Body of pancreas (tissue), 4 donors: ENCODE data around the gene CCDC27. TPM values are rescaled to one million over a fixed set of nuclear protein-coding genes. Genes with fewer than 3 reads are reported as not detected.

Experiments used
- ATAC-seq: fragments of 150-250 bp; one replicate; pipeline ENCODE4 v1.9.1; 2016
- DNase-seq, 4 donors: peaks; one replicate each; pipeline ENCODE4 v3.0.0-alpha.2; 2019
- H3K27ac ChIP-seq, 4 donors: fragments of 200-600 bp; sonication (generic); 1 replicate in 3 of 4; 2 replicates in 1 of 4; pipeline versions ENCODE4 v1.5.1 to v1.6.1; 2016 to 2019; ENCODE audit warnings: mild to moderate bottlenecking in 1 of 4, mixed read lengths in 1 of 4, moderate library complexity in 1 of 4
- H3K27me3 ChIP-seq, 2 donors: fragments of 200-600 bp; sonication (generic); one replicate each; pipeline ENCODE4 v1.6.0; 2016; ENCODE audit warnings: mild to moderate bottlenecking in 1 of 2
- H3K36me3 ChIP-seq, 2 donors: fragments of 200-600 bp; sonication (generic); replicated peaks in 1 of 2; 2 replicates each; pipeline ENCODE4 v1.5.1; 2016; ENCODE audit warnings: low read depth in 2 of 2; ENCODE audit not compliant: insufficient read depth in 1 of 2
- H3K4me1 ChIP-seq: fragments of 200-600 bp; sonication (generic); one replicate; pipeline ENCODE4 v1.6.0; 2016
- H3K4me3 ChIP-seq, 2 donors: fragments of 200-600 bp; sonication (generic); 1 replicate in 1 of 2; 2 replicates in 1 of 2; pipeline ENCODE4 v1.5.1; 2016 to 2019
- H3K9me3 ChIP-seq, 3 donors: fragments of 200-600 bp; sonication (generic); 1 replicate in 2 of 3; 2 replicates in 1 of 3; pipeline ENCODE4 v1.5.1; 2016
- POLR2A ChIP-seq, 3 donors: fragments of 450-650 bp; IDR thresholded peaks; one replicate each; pipeline ENCODE4 v1.6.1; 2016; ENCODE audit warnings: antibody characterized with exemption in 3 of 3, mild to moderate bottlenecking in 2 of 3
- WGBS, 2 donors: methylation state at CpG; one replicate each; pipeline ENCODE4 v1.1.5; 2017; 5-methylcytosine and 5-hydroxymethylcytosine counted together
- intact Hi-C: fragments of 100-400 bp; cut with DNase I; formaldehyde crosslinking; loops from one replicate; pipeline ENCODE4 v1.15.1; 2023
- total RNA-seq, 2 donors: library from RNA; depleted of rRNA; stranded (reverse); fragments of >200 nt; gene quantifications; one replicate each; pipeline ENCODE4 v1.1.0, GENCODE V29; 2016
- TF ChIP-seq, protein P1 (sequence below), 7 experiments: fragments of 450-650 bp in 4 of 7; fragments of 200-600 bp in 3 of 7; sonication (generic) in 3 of 7; IDR thresholded peaks; one replicate each; pipeline ENCODE4 v1.5.1; 2016 to 2019; ENCODE audit warnings: antibody characterized with exemption in 7 of 7

Gene CCDC27
- total RNA-seq, 2 donors from 2014 or later, result not detected

DNA sequence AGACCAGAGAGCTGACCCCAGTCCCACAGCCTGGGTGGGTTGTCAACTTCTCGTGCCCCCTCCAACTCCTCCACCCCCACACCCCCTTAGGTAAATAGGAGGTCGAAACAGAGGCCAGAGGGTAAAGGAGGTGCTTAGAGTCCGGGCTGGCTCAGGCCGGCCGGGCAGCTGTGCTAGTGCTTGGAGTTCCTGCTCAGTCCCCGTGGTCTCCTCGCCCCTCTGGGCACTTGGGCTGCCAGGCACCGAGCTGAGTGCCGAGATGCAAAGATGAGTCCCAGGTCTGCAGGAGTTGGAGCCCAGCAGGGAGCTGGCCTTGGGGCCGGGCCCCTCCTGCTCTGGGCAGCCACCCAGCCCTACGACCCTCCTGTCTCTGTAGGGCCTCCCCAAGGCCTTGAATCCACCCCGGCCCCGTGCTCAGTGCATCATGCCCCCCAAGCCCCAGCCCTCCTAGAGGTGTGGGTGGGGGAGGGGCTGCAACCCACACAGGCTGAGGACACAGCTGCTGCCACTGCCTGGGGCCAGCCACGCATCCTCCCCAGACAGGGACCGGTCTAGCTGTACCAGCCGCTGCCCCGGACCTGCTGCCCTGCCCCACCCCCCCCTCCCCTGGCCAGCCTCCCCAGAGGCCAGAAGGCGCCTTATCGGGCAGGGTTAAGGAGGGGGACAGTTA is 22.2 kb downstream of the CCDC27 start:
- DNase-seq, result no peak
- H3K4me3 ChIP-seq, result no peak overlapping the region
- H3K27me3 ChIP-seq, result no peaks in the 10 kb centered on the region
- H3K9me3 ChIP-seq, result no peaks in the 10 kb centered on the region
- 69% methylated on average over 19 of the region's 19 CpGs; no CpG with 5 or more reads in 1 of the 2 donors for WGBS, 2 donors
- no peak overlapping the region for H3K27ac ChIP-seq
- peaks cover 53% of the 10 kb centered on the region for H3K4me1 ChIP-seq
- H3K36me3 ChIP-seq, result peaks cover 0 to 2% of the 10 kb centered on the region in 2 donors
- ATAC-seq, result no peak
- TF ChIP-seq POLR2A (IDR thresholded peaks at IDR 0.05), result no peak
- TF ChIP-seq, protein P1, sequence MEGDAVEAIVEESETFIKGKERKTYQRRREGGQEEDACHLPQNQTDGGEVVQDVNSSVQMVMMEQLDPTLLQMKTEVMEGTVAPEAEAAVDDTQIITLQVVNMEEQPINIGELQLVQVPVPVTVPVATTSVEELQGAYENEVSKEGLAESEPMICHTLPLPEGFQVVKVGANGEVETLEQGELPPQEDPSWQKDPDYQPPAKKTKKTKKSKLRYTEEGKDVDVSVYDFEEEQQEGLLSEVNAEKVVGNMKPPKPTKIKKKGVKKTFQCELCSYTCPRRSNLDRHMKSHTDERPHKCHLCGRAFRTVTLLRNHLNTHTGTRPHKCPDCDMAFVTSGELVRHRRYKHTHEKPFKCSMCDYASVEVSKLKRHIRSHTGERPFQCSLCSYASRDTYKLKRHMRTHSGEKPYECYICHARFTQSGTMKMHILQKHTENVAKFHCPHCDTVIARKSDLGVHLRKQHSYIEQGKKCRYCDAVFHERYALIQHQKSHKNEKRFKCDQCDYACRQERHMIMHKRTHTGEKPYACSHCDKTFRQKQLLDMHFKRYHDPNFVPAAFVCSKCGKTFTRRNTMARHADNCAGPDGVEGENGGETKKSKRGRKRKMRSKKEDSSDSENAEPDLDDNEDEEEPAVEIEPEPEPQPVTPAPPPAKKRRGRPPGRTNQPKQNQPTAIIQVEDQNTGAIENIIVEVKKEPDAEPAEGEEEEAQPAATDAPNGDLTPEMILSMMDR (IDR thresholded peaks at IDR 0.05), result no peak
- intact Hi-C loops, result no loop called here

DNA sequence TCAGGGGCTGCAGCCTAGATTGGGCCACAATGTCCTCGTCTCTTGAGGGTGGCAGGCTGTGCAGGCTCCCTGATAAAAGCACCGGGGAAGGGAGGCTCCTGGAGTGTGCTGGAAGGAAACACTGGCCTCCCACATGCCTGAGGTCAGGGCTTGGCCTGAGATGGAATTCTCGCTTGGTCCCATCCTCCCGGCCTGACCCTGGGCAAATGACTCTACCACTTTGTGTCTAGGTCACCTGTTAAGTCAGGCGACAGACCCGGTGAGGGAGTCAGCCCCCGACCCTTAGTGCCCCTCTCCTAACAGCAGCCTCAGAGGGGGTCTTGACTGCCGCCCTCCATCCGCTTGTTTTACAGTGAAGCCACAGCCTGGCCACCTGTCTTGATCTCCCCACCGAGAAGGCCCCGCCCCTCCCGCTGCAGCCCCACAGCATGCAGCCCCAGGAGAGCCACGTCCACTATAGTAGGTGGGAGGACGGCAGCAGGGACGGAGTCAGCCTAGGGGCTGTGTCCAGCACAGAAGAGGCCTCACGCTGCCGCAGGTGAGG is 22.8 kb downstream of the CCDC27 start:
- Histone ChIP-seq H3K27ac (no peak overlapping the region), H3K27me3 (no peaks in the 10 kb centered on the region), H3K4me3 (no peak overlapping the region), H3K36me3 (peaks cover 0 to 9% of the 10 kb centered on the region in 2 donors), H3K9me3 (no peaks in the 10 kb centered on the region), H3K4me1 (peaks cover 53% of the 10 kb centered on the region)
- intact Hi-C loops, result no loop called here
- no peak for DNase-seq
- TF ChIP-seq, protein P1 (IDR thresholded peaks at IDR 0.05), result no peak
- no peak for TF ChIP-seq POLR2A (IDR thresholded peaks at IDR 0.05)
- no peak for ATAC-seq
- 62 to 80% methylated on average over 4 to 17 of the region's 17 CpGs for WGBS, 2 donors

DNA sequence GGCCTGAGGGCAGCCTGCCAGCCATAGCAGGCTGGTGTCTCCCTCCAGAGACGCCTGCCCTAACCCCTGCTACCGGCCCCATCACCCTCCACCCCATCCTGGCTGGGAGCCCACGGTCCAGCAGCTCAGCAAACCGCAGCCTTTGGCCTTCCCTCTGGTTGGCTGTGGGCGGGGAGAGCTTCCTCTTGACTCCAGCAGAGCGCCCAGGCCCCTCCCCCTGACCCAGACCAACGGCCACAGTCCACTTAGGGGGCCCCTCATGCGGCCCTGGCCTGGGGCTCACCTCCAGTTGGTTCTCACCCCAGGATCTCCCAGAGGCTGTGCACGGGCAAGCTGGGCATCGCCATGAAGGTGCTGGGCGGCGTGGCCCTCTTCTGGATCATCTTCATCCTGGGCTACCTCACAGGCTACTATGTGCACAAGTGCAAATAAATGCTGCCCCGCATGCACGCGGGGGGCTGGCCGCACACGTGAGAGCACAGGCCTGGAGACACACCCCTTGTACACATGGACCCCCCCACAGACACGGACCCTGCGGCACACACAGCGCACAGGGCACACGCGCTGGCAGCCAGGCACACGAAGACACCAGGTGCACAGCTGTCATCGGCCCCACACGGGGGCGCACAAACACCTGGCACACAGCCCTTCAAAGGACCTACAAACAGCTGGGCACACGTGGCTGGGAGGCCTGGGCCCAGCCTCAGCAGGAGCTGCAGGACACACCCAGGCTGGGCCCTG is 23.4 kb downstream of the CCDC27 start:
- Histone ChIP-seq H3K36me3 (peaks cover 0 to 12% of the 10 kb centered on the region in 2 donors), H3K27ac (no peak overlapping the region), H3K27me3 (no peaks in the 10 kb centered on the region), H3K9me3 (no peaks in the 10 kb centered on the region), H3K4me1 (peaks cover 53% of the 10 kb centered on the region), H3K4me3 (no peak overlapping the region)
- no peak for ATAC-seq
- peak; percentile 53 to 76 (median 64) for DNase-seq
- 30 to 37% methylated on average over 4 to 25 of the region's 27 CpGs for WGBS, 2 donors
- TF ChIP-seq POLR2A (IDR thresholded peaks at IDR 0.05), result no peak
- TF ChIP-seq, protein P1 (IDR thresholded peaks at IDR 0.05), result peak in 5 of 7 experiments; percentile 13 to 47 (median 27)
- intact Hi-C loops, result no loop called here

DNA sequence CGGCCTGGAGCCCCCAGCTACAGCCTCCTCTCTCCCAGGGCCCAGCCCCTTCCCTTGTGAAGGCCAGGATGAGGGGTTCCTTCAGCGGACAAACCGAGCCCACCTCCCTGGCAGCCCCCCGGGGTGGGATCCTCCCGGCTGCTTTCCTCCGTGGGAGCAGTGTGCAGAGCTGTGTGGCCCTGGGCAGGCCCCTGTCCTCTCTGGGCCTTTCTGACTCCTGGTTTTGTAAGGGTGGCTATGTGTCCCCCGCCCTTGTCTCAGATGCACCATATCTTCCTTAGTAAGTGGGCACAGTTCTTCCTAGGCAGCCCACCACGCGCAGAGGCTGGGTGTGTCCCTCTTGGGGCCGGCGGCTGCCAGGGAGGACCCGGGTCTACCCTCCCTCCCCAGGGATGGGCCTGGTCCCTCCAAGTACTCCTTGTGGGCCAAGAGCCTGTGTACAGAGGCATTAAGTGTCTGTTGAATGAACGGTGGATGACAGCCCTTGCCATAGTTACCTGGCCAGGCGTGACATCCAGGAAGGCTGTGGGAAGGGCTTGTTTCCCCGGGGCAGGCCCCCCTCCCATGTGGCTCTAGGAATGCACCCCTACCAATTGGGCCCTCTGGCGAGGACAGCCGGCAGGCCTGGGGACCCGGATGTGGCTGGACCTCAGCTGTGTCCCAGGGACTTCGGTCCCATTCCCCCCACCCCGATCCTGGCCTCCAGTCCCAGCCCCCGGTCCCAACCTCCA is 24.1 kb downstream of the CCDC27 start:
- H3K36me3 ChIP-seq, result peaks cover 0 to 16% of the 10 kb centered on the region in 2 donors
- no peaks in the 10 kb centered on the region for H3K27me3 ChIP-seq
- H3K4me1 ChIP-seq, result peaks cover 48% of the 10 kb centered on the region
- 77 to 90% methylated on average over 8 to 18 of the region's 21 CpGs for WGBS, 2 donors
- no peak for DNase-seq
- TF ChIP-seq POLR2A (IDR thresholded peaks at IDR 0.05), result no peak
- TF ChIP-seq, protein P1 (IDR thresholded peaks at IDR 0.05), result no peak
- no peak for ATAC-seq
- no peak overlapping the region for H3K27ac ChIP-seq
- H3K9me3 ChIP-seq, result no peaks in the 10 kb centered on the region
- intact Hi-C loops, result no loop called here
- no peak overlapping the region for H3K4me3 ChIP-seq
